A673 (cell line): ENCODE data around the gene RFT1.

ENCODE experiments used
- CTCF ChIP-seq: fragments of 300-800, 200-600 bp; sonication (generic); conservative IDR thresholded peaks from 2 replicates; pipeline ENCODE4 v1.5.1; 2017; ENCODE audit warnings: low read depth, mild to moderate bottlenecking, antibody characterized with exemption, low read length, moderate library complexity, mixed read lengths
- EZH2 ChIP-seq: fragments of 200-600 bp; sonication (generic); IDR thresholded peaks from 2 replicates; pipeline ENCODE4 v1.6.1; 2017; ENCODE audit warnings: borderline replicate concordance, low read depth, mild to moderate bottlenecking, mixed read lengths, antibody characterized with exemption, low read length; ENCODE audit not compliant: poor library complexity, severe bottlenecking

- TF ChIP-seq CTCF = no peak
- no peak for TF ChIP-seq EZH2
Observed at GRCh38 chr3:53169832-53170324, 39.6 kb upstream of the RFT1 start.
